Right hindlimb (tissue), 1 donor: ENCODE data around the gene RAB7A.
"Not testable (repeated sequence)": the region's sequence is repeated elsewhere in the genome, so short reads cannot be mapped to it uniquely, and the experiment has no call there.

Experiments used
- DNase-seq: peaks from one replicate; pipeline ENCODE4 v3.0.0-alpha.2; 2018

Gene RAB7A

DNA sequence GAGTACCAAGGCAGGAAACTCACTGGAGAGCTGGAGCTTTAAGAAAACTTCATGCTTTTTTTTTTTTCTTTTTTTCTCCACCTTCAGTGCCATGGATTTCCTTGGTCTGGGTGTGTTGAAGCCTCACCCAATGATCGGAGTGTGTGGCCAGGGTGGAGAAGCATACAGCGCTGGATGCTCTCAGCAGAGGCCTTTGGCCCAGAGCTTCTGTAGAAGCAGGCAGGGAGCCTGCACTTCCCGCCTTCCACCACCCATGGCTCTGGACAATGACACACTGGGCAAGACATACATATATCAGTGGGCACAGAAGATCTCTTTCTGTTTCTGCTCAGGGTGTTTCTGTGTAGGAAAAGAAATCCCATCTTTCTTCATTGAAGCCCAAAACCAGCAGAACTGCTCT lies 97.6 kb downstream of the RAB7A start:
- DNase-seq: no peak

DNA sequence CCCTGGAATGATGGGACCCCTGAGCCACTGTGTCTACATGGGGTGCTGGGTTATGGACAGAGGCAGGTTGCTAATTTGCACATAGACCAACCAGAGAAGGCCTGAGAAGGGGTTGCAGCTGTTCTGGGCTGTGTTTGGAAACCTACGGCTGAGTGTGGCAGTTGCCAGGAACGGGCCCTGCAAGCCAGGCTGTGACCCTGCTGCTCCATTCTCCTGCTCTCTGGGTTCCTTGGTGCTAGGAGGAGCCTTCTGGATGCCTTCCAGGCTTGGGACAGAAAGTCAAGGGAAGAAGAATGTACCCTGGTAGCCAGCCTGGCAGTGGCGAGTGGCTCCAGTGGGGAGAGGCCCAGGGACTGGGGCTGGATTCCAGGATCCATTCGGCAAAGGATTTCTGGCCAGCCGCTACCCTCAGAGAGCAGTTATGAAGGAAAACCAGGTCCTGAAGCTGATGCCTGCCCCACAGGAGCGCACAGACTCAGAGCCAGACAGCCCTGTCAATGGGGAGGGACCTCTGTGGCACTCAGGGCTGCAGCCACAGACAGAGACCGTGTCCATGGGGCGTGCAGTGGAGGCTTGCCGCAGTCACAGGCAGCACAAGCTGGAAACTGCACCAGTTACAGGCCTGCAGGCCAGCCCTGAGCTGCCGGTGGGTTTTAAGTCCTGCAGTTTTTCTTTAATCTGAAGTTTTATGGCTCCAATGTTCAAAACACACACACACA lies 98.3 kb downstream of the RAB7A start:
- DNase-seq: no peak

DNA sequence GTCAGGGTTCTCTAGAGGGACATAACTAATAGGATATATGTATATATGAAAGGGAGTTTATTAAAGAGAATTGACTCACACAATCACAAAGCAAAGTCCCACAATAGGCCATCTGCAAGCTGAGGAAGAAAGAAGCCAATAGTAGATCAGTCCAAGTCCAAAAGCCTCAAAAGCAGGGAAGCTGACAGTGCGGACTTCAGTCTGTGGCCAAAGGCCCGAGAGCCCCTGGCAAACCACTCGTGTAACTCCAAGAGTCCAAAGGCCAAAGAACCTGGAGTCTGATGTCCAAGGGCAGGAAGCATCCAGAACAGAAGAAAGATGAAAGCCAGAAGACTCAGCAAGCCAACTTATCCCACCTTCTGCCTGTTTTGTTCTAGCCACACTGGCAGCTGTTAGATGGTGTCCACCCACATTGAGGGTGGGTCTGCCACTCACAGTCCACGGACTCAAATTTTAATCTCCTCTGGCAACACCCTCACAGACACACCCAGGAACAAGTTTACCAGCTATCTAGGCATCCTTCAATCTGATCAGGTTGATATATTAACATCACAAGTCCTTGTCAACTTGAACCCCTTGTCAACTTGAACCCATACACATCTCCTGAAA lies 99.2 kb downstream of the RAB7A start:
- DNase-seq: no peak

DNA sequence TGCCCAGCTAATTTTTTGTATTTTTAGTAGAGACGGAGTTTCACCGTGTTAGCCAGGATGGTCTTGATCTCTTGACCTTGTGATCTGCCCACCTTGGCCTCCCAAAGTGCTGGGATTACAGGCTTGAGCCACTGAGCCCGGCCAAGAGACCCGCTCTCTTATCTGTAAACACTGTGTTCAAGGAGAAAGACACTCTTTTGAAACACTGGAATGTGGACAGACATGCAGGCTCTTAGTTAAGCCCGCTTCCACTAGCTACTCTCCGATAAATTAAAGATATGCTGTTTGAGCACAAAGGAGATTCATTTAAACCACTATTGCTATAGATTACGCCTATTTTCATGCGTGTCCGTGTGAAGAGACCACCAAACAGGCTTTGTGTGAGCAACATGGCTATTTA lies 103.1 kb downstream of the RAB7A start:
- not testable (repeated sequence) for DNase-seq

DNA sequence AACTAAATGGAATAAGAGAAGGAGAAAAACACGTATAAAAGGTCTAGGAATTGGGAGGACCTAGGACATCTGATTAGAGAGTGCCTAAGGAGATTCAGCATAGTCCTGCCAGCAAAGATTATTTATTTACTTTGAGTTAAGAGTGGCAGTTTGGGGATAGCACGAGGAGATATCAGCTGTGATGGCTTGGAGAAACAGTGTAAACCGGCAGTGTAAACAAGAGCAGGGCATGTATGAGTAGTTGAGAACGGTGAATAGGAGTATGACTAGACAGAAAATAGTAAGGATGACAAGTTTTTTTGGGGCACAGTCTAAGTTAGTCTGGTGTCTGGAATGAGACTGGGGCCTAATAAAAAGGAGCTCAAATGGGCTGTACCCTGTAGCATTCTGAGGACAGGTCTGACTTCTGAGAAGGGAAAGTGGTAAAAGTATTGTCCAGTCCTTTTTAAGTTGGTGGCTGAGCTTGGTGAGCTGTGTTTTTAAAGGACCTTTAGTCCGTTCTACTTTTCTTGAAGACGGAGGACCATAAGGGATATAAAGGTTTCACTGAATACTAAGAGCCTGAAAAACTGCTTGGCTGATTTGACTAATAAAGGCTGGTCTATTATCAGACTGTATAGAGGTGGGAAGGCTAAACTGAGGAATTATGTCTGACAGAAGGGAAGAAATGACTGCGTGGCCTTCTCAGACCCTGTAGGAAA lies 104.1 kb downstream of the RAB7A start:
- not testable (repeated sequence) for DNase-seq

DNA sequence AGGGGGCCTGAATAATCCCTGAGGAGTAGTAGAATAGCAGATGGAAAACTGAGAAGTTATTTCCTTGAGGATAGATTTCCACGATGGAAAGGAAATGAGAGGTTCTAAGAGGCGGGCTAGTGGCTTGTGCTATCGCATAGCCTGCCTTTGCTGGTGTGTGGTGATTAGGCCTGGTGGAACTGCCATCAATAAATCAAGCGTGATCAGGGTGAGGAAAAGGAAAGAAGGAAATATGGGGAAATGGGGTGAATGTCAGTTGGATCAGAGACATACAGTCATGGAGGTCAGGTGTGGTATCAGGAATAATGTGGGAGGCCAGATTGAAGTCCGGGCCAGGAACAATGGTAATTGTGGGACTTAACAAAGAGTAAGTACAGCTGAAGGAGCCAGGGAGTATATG lies 104.8 kb downstream of the RAB7A start:
- not testable (repeated sequence) for DNase-seq

DNA sequence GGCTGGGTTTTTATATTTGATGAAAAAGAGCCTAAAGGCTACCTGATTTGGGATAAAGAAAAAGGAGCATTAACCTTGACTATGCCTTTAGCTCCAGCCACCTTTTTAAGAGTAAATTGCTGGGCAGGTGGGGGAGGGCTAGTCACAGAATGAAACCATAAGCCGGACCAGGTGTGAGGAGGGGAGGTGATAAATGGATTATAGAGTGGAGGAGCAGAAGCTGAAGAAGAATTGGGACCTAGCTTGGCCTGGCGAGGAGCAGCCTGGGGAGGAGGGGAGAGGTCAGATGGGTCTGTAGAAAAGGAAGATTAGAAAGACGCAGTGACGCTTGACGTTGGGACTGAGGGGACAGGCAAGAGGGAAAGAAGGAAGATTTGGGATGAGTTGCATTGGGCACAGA lies 107.0 kb downstream of the RAB7A start:
- not testable (repeated sequence) for DNase-seq

DNA sequence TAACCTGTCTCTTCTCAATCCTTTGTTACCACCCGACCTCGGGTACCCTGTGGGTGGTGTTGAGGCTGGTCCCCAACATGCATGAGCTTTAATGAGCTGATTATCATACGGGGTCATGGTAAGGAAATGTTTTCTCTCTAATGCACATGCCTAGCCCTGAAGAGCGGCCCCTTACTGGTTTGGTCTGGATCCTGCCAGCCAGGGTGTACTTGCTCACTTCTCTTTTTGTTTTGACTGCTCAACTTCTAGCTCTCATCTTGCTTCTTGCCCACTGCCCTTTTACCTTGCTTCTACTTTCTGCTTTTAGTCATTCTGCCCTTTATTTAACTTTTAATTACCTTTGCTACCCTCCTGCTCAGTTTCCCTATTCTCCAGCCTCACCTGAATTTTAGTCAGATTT lies 109.1 kb downstream of the RAB7A start:
- DNase-seq: no peak

DNA sequence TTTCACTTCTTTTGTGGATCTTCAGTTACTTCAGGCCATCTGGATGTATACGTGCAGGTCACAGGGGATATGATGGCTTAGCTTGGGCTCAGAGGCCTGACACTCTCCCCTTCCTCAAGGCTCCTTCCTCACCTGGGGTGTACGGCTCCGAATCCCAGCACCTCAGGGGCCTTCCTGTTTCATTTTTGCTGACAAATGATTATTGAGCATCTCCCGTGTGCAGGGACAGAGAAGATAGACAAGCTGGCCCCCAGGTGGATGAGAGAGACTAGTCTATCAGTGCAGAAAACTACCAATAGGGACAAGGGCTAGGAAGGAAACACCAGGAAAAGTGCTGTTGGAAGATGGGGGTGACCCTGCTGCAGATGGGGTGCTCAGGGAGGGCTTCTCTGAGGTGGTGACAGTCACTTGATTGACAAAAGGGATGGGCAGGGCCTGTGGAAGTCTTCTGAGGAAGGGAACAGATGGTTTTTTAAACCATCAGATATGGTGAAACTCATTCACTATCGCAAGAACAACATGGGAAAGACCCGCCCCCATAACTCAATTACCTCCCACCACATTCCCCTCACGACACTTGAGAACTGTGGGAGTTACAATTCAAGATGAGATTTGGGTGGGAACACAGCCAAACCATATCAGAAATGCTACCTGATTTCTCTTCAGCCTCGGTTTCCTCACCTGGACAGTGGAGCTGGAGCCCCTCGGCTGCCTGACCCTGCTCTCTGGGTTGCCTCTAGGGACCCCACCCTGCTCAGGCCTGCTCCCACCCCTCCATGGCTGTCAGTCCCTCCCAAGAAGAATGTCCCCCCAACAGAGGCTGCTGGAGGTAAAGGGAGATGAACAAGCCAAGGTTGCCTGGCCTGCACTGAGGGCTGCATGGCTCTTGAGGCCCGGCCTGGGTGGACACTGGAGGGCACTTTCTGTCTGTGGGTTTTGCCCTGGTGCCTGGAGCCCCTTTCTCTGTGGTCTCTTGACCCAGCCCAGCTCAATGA lies 116.2 kb downstream of the RAB7A start:
- DNase-seq: no peak

DNA sequence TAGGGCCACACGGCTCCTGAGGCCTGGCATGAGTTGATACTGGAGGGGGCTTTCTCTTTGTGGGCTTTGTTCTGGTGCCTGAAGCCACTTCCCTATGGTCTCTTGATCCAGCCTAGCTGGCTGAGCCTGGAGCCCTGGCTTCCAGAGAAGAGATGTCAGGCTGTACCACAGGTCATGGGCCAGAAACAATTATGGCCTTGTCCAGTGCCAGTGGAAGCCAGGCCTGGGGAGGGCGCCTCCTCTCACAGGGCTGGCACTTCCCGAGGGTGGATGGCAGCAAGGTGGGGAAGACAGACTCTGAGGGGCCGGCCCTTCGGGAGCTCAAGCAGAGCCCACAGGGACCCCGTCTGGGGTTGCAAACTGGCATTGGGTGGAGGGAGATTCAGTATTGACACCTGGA lies 118.5 kb downstream of the RAB7A start:
- DNase-seq: no peak

DNA sequence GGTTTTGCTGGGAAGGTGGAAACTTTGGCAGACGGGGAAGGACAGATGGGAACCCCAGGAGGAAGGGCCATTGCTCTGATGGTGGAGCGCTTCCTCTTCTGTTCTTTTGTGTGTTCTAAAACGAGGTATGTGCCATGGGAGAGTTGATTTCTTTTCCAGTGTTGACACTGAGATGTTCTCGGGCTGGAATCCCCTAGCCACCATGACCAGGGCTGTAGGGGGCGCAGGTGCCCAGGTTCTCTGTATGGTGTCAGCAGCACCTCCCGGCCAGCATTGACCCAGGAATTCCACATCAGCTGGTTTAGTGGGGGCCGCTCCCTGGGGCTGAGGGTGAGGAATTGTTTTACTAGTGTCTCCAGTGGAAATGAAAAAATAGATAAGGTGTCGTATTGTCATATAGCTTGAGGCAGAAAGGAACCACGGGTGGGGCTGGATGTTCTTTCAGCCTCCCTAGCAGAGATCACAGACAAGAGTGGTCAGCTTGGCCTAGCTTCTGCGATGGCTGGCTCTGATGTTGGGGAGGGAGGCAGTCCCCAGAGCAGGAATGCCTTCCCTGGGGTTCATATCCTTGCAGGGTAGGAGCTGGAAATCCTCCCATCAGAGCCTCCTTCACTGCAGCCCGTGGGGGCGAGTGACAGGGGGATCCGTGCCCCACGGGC lies 119.3 kb downstream of the RAB7A start:
- no peak for DNase-seq

DNA sequence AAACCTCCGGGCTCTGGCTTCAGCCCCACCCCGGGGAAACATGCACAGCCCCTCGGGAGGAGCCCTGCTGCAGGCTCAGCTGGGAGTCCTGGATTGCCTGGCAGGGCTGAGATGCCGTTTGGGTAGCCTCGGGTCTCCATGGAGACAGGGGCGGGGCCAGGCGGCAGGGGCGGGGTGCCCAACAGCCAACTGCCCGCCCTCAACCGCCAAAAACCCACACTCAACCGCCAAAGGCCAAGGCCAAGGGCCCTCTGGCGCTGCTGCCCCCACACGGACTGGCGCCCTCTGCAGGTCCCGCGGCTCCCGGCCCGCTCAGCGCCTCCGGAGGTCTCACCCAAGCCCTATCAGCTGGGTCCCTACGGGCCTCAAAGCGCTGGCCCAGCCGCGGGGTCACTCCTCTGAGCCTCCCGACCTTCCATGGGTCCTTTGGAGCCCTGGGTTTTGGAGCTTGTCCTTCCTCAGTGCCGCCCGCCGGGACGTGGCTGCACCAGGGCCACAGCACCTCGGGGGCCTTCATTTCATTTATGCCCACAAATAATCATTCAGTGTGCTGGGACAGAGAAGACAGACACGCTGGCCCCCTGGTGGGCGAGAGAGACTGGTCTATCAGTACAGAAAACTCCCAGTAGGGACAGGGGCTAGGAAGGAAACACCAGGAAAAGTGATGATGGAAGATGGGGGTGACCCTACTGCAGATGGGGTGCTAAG lies 119.9 kb downstream of the RAB7A start:
- peak; percentile 87 for DNase-seq

DNA sequence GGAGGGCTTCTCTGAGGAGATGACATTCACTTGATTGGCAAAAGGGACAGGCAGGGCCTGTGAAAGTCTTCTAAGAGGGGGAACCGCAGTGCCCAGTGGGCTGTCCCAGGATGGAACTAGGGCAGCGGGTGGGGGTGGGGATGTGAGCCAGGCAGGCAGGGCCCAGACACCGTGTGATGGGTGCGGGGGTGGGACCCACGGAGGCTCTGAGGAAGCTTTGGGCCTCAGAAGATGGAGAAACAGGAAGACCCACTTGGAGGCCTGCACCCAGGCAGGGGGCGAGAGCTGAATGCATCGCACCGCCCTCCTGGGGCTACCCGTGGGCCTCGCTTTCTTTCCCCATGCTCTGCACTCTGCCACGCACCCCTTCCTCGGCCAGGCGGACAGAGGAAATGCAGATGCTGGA lies 120.5 kb downstream of the RAB7A start:
- no peak for DNase-seq

DNA sequence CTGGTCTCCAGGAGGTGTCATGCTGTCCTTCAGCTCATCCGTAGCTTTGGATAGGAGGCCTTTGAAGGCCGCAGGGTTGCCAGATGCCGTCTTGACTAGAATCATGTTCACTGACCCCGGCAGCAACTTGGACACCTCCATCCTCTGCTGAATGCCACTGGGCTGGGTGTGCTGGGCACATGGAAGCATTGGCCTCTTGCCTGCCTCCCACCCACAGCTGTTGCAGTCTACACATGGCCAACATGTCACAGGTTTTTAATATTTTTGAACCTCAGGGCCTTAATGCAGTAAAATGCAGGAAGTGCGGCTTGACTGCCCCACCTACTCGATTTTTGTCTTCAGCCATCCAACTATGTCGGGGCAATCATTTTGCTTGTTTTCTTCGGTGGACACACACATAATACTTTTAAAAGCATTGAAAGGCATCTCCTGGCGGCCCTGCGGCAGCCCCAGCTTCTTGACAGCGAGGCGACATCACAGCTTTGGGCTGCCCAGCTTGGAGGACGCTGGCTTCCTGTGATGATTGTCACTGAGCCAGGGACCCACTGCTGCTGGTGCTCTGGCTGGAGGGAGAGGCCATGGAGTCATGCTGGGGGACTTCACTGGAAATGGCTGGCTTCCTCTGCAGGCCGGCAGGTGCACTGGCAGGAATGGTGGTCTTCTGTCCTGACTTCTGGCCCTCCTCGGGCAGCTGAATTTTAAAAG lies 121.8 kb downstream of the RAB7A start:
- no peak for DNase-seq

DNA sequence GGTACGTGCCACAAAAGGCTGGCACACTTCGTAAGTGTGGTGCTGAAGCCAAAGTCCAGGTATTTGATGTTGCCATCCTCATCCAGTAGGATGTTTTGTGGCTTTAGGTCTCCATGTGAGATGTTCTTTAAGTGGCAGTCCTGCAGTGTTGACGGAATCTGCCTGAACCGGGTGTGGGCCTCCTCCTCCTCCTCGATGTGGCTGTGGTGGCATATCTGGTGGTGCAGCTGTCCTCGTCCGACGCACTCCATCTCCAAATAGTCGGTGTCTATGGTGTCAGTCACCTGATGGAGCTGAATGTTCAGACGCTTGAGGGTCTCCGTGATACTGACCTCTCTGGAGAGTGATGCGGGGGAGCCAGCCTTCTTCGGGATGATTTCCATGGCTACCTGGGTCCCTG lies 123.0 kb downstream of the RAB7A start:
- no peak for DNase-seq

DNA sequence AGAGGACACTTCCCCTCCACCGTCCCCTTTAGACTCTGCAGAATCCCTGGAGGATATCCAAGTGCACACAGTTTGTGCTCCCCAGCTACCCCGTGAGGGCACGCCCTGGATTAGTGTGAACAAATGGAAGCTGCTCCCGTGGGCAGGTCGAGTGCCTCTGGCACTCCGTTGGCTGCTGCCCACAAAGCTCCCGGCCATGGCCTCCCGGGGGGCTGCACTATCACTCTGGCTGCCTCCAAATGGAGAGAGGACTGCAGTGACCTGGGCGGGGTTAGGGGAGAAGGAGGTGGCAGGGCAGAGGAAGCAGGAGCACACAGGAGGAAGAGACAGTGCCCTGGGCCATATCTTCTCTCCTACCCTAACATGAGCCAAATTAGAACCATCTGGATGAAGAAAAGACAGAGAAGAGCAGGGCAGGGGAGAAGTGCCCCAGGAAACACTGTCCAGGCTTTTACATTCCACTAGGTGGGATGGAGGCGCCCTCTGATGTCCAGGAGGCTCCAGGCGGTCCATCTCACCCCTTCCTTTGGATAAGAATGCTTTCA lies 124.0 kb downstream of the RAB7A start:
- no peak for DNase-seq

DNA sequence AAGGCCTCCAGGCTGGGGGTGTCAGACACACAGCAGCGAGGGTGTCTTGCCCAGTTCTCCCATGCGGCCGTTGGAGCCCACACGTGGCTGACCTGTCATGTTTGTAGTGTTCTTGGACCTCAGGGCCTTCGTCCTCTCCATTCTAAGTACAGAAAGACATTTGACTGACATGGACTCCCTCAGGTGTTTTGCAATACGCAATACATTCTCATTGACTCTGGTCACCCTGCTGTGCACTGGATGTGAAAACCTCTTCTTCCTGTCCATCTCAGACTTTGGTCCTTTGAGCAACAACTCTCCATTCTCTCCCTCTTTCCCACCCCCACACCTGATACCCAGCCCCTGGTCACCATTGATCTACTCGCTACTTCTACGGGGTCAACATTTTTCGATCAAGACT lies 124.6 kb downstream of the RAB7A start:
- no peak for DNase-seq

DNA sequence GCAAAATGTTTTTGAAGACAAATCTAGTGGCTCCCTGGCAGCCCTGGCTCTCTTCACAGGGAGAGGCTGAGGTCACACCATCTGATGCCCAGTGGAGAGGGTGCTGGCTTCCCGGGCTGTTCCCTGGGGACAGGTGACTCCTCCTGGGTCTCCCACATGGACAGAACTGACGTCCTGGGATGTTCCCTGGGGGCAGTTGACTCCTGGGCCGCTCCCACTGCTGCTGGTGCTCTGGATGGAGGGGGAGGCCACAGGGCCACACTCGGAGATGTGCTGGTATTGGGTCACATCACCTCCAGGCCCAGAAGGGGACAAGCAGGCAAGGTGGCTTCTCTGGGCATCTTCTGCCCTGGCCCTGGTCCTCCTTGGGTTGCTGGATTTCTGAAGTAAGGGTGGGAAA lies 125.6 kb downstream of the RAB7A start:
- DNase-seq: no peak

DNA sequence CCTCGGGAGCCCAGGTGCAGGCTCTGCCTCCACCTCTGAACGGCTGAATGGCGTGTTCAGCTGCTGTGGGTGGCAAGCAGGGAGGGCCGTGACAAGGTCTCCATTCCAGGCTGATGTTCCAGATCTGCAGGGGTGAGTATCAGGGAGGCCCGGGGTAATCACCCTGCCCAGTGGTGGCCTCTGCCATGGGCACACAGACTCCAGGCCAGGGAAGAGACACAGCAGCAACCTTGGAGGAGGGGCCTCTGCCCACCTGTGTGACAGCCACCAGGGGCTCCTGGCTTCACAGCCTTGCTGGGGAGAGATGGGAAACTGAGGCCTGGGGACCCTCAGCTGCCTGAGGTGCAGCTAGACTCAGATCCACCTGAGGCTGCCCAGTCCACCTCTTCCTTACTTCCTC lies 127.8 kb downstream of the RAB7A start:
- DNase-seq: no peak

DNA sequence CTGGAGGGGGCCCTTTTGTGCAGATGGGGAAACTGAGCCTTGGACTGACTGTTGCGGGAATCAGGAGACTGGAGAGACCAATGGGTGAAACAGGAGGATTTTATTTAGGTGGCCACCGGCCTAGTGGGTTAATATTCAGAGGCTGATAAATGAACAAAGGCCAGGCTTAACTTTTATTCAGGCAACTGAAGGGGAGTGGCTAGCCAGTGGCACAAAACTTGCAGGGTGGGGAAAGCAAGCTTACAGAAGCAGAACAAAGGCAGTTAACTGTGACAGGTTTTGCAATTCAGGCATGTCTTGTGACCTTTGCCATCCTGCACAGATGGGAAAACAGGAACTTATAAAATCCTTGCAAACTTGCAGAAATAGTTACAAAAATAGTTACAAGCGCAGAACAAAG lies 128.5 kb downstream of the RAB7A start:
- DNase-seq: no peak

DNA sequence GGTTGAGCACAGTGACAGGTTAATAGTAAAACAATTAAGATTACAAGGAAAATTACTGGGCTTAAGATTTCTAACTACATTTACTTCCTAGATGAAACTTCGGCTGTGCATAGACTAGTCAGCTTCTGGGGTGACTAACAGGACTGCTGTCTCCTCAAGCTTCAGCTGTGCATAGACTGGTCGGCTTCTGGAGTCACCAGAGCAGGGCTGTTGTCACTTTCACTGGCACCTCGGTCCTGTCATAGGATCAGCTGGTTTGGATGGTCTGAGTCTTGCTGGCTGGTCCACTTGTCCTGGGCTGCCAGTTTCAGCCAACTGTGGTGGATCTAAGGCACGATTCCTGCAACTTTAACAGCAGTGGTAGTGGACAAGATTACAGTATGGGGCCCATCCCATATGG lies 129.6 kb downstream of the RAB7A start:
- DNase-seq: no peak
